PFSK-1 (cell line): ENCODE data around the gene OPCML.

Experiments used
- FOXP2 ChIP-seq: optimal IDR thresholded peaks from 2 replicates; pipeline ENCODE3; 2011; ENCODE audit warnings: borderline replicate concordance, control low read depth, inconsistent platforms; ENCODE audit not compliant: insufficient read depth; ENCODE audit errors: extremely low read length, extremely low read depth
- POLR2AphosphoS5 ChIP-seq: IDR thresholded peaks from 2 replicates; pipeline ENCODE4 v1.6.1; 2012; ENCODE audit warnings: low read depth, mild to moderate bottlenecking, control low read depth, low read length, moderate library complexity
- REST ChIP-seq, 2 experiments: IDR thresholded peaks; 2 replicates each; pipeline versions ENCODE4 v1.6.1 to v1.8.0; 2011 to 2012; ENCODE audit warnings: low read depth in 2 of 2, low read length in 2 of 2, control low read depth in 1 of 2, inconsistent platforms in 1 of 2, mild to moderate bottlenecking in 1 of 2, moderate library complexity in 1 of 2; ENCODE audit not compliant: insufficient read depth in 1 of 2
- SIN3A ChIP-seq: IDR thresholded peaks from 2 replicates; pipeline ENCODE4 v1.6.1; 2012; ENCODE audit warnings: mild to moderate bottlenecking, low read length, moderate library complexity, borderline replicate concordance; ENCODE audit not compliant: insufficient read depth
- TAF1 ChIP-seq: IDR thresholded peaks from 2 replicates; pipeline ENCODE4 v1.6.1; 2012; ENCODE audit warnings: low read length, control low read depth, borderline replicate concordance; ENCODE audit not compliant: insufficient read depth

The OPCML gene

GRCh38 chr11:132883241-132883640 is 649.1 kb downstream of the OPCML start:
- TF ChIP-seq REST (IDR thresholded peaks at IDR 0.05; ENCODE audit: insufficient read depth in 1 of 2, low read depth in 2 of 2, low read length in 2 of 2) (no peak), POLR2AphosphoS5 (no peak), SIN3A (no peak), FOXP2 (no peak), TAF1 (no peak)

GRCh38 chr11:132881622-132882021 is 650.7 kb downstream of the OPCML start:
- no peak for TF ChIP-seq TAF1
- no peak for TF ChIP-seq REST (IDR thresholded peaks at IDR 0.05; ENCODE audit: insufficient read depth in 1 of 2, low read depth in 2 of 2, low read length in 2 of 2)
- no peak for TF ChIP-seq SIN3A
- TF ChIP-seq POLR2AphosphoS5, result no peak
- no peak for TF ChIP-seq FOXP2

GRCh38 chr11:132878111-132878510 is 654.2 kb downstream of the OPCML start:
- no peak for TF ChIP-seq TAF1
- TF ChIP-seq POLR2AphosphoS5, result no peak
- no peak for TF ChIP-seq REST (IDR thresholded peaks at IDR 0.05; ENCODE audit: insufficient read depth in 1 of 2, low read depth in 2 of 2, low read length in 2 of 2)
- TF ChIP-seq FOXP2, result no peak
- TF ChIP-seq SIN3A, result no peak

GRCh38 chr11:132876705-132877104 is 655.6 kb downstream of the OPCML start:
- TF ChIP-seq POLR2AphosphoS5 (no peak), SIN3A (no peak), FOXP2 (no peak), REST (IDR thresholded peaks at IDR 0.05; ENCODE audit: insufficient read depth in 1 of 2, low read depth in 2 of 2, low read length in 2 of 2) (no peak), TAF1 (no peak)

- TF ChIP-seq TAF1 (no peak), FOXP2 (no peak), SIN3A (no peak), POLR2AphosphoS5 (no peak), REST (IDR thresholded peaks at IDR 0.05; ENCODE audit: insufficient read depth in 1 of 2, low read depth in 2 of 2, low read length in 2 of 2) (no peak)
Observed at GRCh38 chr11:132876239-132876638, 656.1 kb downstream of the OPCML start.
